Iris pigment epithelial cell (primary cell): ENCODE measurements around the gene PPP1R3G.
"Not testable (repeated sequence)": the region's sequence is repeated elsewhere in the genome, so short reads cannot be mapped to it uniquely, and the experiment has no call there.

Experiments
- DNase-seq: peaks from one replicate; pipeline ENCODE4 v3.0.0-alpha.2; 2011; ENCODE audit warnings: low read depth

The PPP1R3G gene

GRCh38 chr6:5120011-5120410 lies 34.9 kb downstream of the PPP1R3G start:
- DNase-seq = no peak

- not testable (repeated sequence) for DNase-seq
Observed at GRCh38 chr6:5120543-5120942, 35.4 kb downstream of the PPP1R3G start.

- no peak for DNase-seq
Observed at GRCh38 chr6:5121479-5121878, 36.3 kb downstream of the PPP1R3G start.

GRCh38 chr6:5121956-5122355 lies 36.8 kb downstream of the PPP1R3G start:
- no peak for DNase-seq

- no peak for DNase-seq
Observed at GRCh38 chr6:5122504-5123112, 37.5 kb downstream of the PPP1R3G start.

GRCh38 chr6:5123296-5124143 lies 38.4 kb downstream of the PPP1R3G start:
- no peak for DNase-seq

GRCh38 chr6:5124526-5124925 lies 39.4 kb downstream of the PPP1R3G start:
- no peak for DNase-seq

- peak; percentile 85 for DNase-seq
Observed at GRCh38 chr6:5125152-5126006, 40.2 kb downstream of the PPP1R3G start.

GRCh38 chr6:5126214-5126613 lies 41.1 kb downstream of the PPP1R3G start:
- peak; percentile 76 for DNase-seq

- no peak for DNase-seq
Observed at GRCh38 chr6:5127106-5127687, 42.1 kb downstream of the PPP1R3G start.

GRCh38 chr6:5128351-5128750 lies 43.2 kb downstream of the PPP1R3G start:
- DNase-seq = no peak

- DNase-seq = no peak
Observed at GRCh38 chr6:5130135-5130866, 45.2 kb downstream of the PPP1R3G start.

GRCh38 chr6:5132731-5133130 lies 47.6 kb downstream of the PPP1R3G start:
- DNase-seq = peak; percentile 70

- no peak for DNase-seq
Observed at GRCh38 chr6:5133943-5134342, 48.8 kb downstream of the PPP1R3G start.

GRCh38 chr6:5135788-5136376 lies 50.7 kb downstream of the PPP1R3G start:
- DNase-seq = peak; percentile 43

- no peak for DNase-seq
Observed at GRCh38 chr6:5136851-5137250, 51.7 kb downstream of the PPP1R3G start.
